ENCODE results near the gene FOXP1.

The FOXP1 gene

DNA sequence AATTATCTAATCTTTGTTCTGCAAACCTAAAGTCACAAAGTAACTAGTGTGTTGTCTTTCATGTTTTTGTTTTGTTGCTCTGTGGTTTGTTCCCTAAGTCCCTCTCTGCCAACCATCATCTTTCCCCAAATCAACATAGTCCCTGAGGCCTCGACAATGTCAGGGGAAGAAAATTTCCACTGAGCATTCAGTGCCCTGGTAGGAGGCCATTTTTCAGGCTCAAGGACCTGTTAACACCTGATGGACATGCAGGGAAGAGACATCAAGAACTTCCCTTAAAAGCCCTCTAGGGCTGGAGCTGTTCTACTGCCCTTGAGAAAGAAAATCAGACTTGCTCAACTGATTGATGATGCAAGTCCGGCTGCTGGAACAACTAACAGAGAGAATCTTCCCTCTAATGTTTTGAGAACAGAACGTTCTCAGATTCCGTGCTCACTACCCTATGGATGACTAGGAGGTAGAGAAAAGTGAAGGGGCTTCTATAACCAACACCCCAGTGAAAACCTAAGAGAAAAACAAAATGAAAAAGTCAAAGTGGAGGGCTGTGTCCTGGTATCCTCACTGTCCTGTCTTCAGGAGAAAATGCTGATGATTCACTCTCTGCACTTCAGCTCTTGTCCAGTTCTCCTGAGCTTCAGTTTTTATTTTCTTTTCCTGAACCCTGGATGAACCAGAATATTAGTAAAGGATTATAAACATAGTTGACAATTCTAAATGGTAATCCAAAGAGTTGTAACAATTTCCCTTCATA lies 373.1 kb downstream of the FOXP1 start:
- DNase-seq (ENCODE audit: low read depth), result no peak

DNA sequence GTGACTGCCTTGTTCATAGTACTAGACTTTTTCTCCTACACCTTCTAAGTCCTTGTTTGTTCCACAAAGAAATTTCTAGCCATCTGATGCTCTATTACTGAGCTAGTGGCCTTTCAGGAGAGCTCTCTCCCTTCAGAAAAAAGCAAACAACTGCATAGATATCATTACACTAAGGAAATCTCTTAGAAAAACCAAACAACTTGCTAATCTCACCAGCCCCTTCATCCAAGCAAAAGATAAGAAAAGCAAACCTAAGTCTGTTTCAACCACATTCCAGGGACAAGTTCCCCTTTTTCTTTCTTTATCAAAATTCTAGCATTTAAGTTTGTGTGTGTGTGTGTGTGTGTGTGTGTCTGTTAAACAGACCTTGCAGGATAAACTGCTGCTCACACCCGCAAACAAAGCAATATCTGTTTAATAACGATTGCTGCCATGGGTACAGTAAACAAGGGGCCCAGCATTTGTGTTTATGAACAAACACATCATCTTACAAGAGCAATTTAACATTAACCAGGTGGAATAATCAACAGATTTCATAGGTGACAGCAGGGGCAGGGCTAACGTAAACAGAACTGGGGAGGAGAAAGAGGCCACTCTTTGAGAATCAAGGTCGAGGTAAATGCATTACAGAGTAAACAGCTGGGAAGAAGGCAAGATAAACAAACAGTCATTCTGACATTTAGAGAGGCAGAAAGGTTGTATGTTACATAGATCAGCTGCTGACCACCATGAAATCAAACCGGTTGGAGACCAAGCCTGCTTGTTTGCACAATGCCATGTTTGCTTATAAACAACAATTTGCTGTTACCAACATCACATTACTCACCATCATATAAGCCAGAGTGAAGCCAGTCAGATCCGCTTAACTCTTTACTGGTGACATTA lies 375.1 kb downstream of the FOXP1 start:
- DNase-seq (ENCODE audit: low read depth), result no peak

- DNase-seq (ENCODE audit: low read depth), result no peak
These were observed 375.9 kb downstream of the FOXP1 start for GRCh38 chr3:71207632-71208031.

DNA sequence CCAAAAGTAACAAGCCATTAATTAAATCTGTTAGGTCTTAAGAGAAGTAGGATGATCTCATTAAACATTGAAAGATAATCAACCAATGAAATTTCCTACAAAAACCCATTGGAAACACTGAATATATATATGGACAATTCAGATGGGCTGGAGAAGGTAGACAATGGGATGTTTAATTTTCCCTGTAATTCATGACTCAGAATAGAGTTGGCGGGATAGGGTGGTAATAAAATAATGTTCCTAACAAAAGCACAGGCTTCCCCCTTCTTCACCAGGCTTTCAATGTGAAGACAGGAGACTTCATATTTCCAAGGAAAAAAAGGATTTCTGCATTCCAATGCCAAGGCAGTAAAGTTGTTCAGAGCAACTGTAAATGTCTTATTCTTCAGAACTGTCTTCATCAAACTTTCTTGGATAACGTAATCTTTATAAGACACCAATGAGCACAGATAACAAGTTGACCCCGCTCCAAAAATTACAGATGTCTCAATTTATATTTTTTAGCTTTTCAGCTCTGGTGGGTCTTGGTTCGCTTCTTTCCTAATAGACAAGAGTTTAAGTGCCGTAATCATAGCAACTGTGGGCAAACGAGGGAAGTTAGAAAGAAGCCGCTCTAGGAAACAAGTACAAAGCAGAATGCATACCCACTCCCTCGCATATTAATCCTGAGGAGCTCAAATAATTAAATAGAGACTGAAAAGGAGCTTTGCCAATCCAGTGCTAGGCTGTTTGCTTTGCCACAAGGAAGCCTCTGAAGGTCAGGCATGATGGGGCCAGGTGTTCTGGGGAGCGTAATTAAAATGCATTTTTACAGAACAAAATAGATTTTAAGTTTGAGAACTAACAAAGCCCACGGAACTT lies 377.0 kb downstream of the FOXP1 start:
- no peak for DNase-seq (ENCODE audit: low read depth)

DNA sequence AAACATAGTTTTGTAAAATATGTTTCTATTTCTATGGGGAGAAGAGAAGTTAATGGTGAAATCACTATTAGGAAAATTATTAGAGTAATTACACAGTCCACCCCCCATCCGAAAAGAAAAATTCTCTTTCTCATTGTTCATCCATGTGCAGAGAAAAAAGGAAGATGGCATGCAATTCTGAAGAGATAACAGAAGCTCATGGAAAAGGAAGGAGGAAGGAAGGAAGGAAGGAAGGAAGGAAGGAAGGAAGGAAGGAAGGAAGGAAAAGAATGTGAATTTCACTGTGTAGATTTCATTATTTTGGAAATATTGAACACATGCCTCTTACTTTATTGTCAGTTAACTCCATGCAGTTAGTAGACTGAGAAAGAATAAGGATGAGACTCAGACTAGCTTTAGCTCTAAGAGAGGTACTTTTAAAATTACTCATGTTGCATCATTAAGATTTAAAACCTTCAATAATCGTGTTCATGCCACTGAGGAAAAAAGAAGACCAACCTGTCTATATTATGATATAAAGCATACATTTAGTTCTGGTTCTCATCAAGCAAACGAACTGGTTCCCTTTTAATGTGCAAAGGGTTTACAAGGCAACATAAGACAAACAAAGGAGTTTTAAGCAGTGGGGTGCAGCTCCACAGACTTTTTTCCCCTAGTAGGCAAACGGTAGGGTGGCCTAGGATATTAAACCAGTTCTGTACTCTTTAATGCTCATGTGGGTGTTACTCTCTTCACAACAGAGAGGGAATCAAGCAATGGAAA lies 379.6 kb downstream of the FOXP1 start:
- DNase-seq (ENCODE audit: low read depth), result no peak

DNA sequence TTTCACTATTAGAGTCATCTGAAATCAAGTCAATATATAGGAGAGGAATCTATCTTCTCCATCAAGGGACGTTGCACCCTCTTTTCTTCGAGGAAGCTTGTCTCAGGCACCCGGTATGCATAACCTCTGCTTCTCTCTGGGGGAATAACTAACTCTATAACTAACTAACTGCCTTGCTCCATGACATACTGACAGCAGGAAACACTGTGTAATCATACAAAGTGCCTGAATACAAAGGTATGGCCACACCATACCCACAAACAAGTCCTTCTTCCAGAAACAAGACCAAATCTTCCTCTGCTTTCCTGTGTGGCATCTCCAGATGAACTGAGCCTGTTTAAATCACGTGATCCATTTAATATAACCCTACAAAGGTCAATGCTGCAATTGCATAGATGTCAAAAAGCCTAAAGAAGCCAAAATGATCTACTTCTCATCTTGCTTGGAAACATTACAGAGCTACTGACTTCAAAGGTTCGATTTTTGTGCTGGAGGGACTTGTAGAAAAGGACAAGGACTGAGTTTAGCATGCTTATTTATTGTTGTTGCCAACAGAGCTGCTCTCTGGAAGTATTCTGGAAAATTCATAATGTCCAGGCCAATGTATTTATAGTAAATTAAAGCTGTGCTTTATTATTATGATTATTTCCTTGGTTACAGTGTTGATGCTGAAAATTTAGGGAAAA lies 380.5 kb downstream of the FOXP1 start:
- DNase-seq (ENCODE audit: low read depth), result no peak

DNA sequence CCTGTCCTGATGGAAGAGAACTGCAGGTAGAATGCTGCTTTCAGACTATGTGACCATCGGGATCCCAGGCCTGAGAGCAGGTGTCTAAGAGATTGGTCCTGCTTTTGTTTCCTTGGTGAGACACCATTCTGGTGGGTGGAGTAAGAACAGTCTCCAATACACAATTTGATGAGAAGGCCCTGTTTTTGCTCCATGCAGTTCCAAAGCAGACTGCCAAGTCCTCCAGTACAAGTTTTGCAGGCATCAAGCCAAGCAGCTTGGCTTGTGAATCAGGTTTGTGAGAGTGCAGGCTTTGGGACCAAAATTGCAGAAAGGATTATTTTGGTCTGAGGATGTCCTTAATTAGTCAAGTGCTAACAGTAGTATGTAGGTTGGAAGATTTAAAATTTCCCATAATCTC lies 381.6 kb downstream of the FOXP1 start:
- DNase-seq (ENCODE audit: low read depth), result no peak

DNA sequence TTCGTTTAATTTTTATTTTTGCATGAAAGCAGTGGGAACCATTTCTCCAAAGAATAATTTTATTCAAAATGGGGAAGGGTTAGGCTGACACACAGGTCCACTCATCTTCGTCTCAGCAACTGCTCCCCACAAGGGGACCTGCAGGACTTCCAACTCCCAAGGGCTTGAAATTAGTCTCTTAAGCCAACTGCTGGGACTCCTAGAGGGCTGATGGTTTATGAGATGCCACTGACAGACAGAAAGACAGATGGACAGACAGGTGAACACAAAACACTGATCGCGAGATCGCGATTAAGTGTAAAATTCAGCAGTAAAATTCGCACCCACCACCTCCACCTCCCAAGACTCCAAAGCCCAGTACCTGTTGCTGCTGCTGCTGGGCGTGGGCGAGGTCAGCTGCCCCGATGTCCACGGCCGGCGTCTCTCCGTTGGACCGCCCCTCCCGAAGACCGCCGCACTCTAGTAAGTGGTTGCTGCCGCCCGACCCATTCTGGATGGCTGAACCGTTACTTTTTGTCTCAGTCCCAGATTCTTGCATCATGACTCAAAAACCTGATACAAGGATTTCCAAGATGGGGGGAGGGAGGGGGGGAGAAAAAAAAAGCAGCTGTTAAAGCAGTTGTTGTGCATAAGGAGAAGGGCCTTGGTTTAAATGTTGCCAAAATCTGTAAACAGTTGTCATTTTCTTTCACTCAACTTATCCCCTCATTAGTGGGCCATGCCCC lies 385.5 kb downstream of the FOXP1 start:
- no peak for DNase-seq (ENCODE audit: low read depth)

DNA sequence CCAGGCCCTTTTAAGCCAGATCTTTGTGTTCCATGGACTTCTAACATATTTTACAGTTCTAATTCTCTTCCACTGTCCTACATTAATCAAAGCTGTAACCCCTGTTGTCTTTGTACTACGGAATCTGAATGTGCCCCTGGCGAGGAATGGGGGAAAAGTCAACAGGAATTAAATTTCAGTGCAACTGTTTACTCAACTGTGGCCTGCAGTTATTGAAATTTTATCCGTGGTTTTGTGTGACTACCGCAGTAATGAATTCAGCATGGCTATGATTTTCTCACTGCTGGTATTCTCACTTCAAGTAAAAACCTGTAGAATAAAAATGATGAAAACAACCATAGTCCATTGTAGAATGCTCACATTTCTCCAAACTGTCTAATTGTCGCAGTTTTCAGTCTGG lies 388.0 kb downstream of the FOXP1 start:
- DNase-seq (ENCODE audit: low read depth), result no peak

GRCh38 chr3:71194785-71195184 lies 388.7 kb downstream of the FOXP1 start:
- no peak for DNase-seq (ENCODE audit: low read depth)

DNA sequence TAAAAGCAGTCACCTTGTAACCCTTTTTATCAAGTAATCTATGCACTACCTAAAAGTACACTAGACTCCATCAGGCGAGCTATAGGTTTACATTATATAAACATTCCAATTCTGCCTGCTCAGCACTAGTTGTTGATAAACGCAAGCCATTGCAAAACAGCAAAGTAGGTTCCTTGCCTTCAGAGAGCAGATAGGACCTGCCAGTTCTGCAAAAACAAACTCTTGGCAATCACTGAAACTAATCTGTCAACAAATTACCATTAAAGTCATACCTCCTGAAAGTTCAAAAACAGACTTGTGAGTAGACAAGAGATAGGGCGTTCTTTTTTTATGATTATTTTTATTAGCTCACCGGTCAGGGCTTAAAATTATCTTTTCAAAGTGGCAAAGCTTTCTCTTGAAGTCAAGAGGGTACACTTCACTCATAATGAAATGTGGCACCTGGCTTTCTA lies 392.5 kb downstream of the FOXP1 start:
- DNase-seq (ENCODE audit: low read depth), result no peak

DNA sequence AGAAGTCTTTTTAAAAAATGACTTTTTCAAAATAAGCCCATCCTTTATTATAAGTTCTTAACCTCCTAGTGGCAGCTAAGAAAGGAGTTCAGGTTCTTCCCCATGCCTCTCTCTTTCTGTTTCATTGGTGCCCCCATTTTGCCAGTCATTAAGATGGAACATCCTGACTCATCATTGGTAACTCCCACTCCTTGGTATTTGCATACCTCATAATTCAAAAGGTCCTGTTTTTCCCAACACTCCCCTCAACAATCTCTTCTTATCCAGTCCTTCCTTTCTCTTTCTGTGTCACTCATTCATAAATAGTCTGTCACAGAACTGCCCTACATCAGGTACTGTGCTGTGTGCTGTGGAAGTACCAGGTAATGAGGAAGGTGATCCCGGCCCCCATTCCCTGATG lies 394.0 kb downstream of the FOXP1 start:
- DNase-seq (ENCODE audit: low read depth), result no peak

DNA sequence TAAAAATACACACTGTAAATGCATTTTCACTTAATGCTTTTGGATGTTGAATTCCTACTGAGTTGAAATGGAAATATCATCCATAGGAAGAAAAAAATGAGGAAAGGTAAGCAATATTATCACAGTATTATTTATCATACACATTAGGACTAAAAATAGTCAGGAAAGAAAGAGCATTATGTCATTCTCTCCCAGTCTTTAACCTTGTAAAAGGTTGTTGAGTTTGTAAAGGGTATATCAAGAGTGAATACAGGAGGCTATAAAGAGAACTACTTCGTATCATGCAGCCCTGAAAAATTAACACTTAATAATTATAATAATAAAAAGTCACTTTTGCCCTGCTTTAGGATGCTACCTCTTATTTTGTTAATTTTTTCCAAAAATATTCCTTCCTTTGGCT lies 395.8 kb downstream of the FOXP1 start:
- DNase-seq (ENCODE audit: low read depth), result no peak

- DNase-seq (ENCODE audit: low read depth), result no peak
These were observed 396.7 kb downstream of the FOXP1 start for GRCh38 chr3:71186801-71187200.

DNA sequence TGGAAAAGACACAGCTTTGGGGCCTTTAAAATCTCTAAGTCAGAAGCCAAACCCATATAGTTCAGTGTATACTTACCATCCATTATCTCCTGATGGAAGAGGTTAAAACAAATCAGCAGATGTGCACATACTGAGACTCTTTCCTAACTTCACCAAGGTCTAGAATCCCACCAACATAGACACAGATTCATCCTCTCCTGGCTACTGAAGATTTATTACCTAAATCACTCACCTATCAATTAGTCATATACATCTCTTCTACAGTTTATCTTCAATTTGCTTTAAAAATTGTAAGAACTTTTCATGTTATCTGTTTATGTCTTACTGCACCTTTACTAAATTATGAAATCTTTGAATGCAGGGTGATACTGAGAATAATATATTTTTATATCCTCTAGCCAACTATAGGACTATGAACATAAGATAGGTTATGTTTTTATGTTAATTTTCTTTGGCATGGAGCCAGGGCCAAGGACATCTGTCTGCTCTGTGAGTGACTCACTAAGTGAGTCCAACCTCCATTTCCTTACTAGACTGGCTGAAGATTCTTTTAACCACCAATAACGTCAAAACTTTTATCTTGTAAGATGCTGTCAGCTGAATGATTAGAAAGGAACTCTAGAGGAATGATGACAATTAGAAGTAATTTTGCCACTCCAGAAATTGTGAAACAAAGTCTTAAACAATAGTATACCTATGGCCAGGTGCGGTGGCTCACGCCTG lies 397.6 kb downstream of the FOXP1 start:
- DNase-seq (ENCODE audit: low read depth), result peak; percentile 26

- DNase-seq (ENCODE audit: low read depth), result no peak
These were observed 399.3 kb downstream of the FOXP1 start for GRCh38 chr3:71184252-71184651.

DNA sequence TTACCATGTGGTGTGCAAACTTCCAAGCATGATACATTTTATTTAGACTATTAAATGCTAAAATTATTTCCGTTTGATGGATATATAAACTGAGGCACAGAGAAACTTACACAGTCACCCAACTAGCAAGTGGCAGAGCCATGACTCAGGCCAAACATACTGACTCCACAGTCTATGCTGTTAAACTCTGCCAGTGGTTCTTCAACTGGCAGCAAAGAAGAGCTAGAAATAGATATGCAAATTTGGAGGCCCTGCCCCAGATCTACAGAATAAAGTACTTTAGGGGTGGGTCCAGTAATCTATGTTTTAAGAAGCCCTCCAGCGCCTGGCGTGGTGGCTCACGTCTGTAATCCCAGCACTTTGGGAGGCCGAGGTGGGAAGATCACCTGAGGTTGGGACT lies 400.0 kb downstream of the FOXP1 start:
- no peak for DNase-seq (ENCODE audit: low read depth)

DNA sequence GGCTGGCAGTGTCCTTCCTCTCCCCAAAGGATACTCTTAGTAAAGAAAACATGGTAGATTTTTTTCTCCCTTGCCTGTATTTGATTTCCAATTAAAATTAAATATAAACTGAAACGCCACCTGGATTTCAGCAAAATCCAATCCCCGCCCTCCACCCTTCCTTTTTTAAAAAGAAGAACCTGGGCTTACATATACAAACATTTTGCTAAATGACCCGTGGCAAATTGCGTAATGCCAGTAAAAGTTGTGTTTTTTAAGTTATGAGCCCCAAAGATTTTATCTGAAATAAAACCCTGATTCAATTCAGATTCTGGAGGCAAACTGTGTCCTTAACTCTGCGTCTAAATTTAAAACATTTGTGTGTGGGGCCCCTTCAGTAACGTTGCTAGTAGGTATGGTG lies 403.0 kb downstream of the FOXP1 start:
- DNase-seq (ENCODE audit: low read depth), result no peak

DNA sequence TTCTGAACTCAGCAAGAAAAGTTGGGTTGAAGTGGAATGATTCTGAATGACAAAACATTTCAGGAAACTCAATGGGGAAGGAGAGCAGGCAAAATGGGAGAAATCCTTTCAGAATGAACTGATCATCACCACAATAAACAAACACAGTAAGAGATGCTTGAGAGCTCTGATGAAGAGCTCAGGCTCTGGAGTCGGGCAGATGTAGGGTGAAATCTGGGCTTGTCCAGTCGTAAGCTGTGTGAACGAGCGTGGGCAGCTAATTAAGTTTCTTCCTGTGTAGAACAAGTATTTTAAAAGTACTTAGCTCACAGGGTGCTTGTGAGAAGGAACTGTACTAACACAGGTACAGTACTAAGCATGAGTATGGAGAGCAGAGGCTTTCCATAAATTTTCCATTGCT lies 406.2 kb downstream of the FOXP1 start:
- DNase-seq (ENCODE audit: low read depth), result no peak

DNA sequence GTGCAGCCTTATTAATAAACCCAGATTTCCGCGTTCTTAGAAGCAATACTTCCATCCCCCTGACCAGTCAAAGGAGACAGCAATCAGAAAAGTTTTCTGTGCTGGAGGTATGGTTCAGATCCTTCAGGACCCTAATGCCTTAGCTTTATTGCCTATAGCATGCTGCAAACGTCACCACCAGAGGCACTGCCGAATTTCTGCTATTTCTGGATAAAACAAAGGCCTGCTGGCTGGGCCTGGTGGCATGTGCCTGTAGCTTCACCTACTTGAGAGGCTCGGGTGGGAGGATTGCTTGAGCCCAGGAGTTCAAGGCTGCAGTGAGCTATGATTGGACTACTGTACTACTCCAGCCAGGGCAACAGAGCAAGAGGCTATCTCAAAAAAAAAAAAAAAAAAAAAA lies 407.2 kb downstream of the FOXP1 start:
- no peak for DNase-seq (ENCODE audit: low read depth)
